Middle frontal gyrus (tissue), 1 donor: Measurements from ENCODE around the gene MDH2.
"Not testable (repeated sequence)": the region's sequence is repeated elsewhere in the genome, so short reads cannot be mapped to it uniquely, and the experiment has no call there.

Source experiments
- DNase-seq: peaks from one replicate; pipeline ENCODE4 v3.0.0-alpha.2; 2015; ENCODE audit warnings: low spot score; ENCODE audit errors: extremely low spot score

Gene MDH2

DNA sequence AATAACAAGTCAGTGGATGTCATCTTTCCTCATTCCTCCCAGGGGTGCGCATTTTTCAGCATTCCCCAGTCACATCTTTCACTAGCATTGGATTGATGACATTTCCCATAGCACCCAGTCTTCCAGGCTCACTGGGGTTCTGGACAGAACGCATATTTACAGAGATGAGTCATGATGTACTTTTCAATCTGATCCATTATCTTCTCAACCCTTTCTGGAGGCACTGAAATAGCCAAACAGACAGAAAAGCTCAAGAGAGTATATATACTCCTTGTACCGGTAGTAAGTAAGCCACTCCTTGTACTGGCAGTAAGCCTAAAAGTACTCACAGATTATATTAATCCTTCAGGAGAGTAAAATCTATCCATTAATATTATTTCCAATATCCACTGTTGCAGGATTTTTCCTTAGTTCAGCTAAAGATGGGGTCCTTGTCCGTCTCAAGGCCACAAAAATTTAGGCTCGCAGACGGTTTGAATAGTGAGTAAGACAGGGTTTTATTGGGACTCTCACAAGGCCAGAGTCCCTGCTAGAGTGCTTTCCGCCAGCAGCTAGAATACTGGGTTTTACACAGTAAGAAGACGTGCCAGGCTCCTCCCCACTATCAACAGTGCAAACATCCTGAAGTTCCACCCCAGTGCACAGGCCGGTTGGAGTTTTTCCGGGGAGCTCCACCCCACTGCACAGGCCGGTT is 60.8 kb downstream of the MDH2 start:
- DNase-seq = no peak

GRCh38 chr7:76113042-76113630 is 65.2 kb downstream of the MDH2 start:
- not testable (repeated sequence) for DNase-seq

DNA sequence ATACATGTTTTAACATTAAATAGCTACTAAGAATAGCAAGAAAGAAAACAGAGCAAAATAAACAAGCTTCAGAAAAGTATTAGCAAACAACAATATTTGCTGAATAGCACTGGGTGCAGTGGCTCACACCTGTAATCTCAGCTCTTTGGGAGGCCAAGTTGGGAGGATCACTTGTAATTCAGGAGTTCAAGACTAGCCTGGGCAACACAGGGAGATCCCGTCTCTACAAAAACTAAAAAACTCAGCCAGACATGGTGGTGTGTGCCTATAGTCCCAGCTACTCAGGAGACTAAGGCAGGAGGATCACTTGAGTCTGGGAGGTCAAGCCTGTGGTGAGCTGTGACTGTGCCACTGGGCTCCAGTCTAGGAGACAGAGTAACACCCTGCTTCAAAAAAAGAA is 66.8 kb downstream of the MDH2 start:
- not testable (repeated sequence) for DNase-seq
